Gastrocnemius medialis (tissue), 4 donors: Measurements from ENCODE around the gene KRTAP5-3. TPM values are rescaled to one million over a fixed set of nuclear protein-coding genes. Genes with fewer than 3 reads are reported as not detected.

ENCODE experiments used
- ATAC-seq, 2 donors: fragments of 150-250 bp; one replicate each; pipeline ENCODE4 v1.9.1; 2016
- DNase-seq, 2 donors: peaks; one replicate each; pipeline ENCODE4 v3.0.0-alpha.2; 2019
- H3K27ac ChIP-seq, 4 donors: fragments of 200-600 bp; sonication (generic); 1 replicate in 1 of 4; 2 replicates in 3 of 4; pipeline ENCODE4 v1.5.1; 2016 to 2018; ENCODE audit warnings: mild to moderate bottlenecking in 2 of 4, moderate library complexity in 1 of 4
- H3K27me3 ChIP-seq, 3 donors: fragments of 200-600 bp; sonication (generic) in 2 of 3; 1 replicate in 1 of 3; 2 replicates in 2 of 3; pipeline versions ENCODE4 v1.5.1 to v1.6.0; 2016 to 2019; ENCODE audit warnings: mild to moderate bottlenecking in 1 of 3, moderate library complexity in 1 of 3
- H3K36me3 ChIP-seq, 2 donors: fragments of 200-600 bp; sonication (generic) in 1 of 2; one replicate each; pipeline ENCODE4 v1.5.1; 2017 to 2018
- H3K4me1 ChIP-seq, 2 donors: fragments of 200-600 bp; sonication (generic) in 1 of 2; one replicate each; pipeline ENCODE4 v1.5.1; 2016 to 2017; ENCODE audit warnings: mild to moderate bottlenecking in 2 of 2
- H3K4me3 ChIP-seq, 4 donors: fragments of 200-600 bp; sonication (generic) in 3 of 4; 1 replicate in 1 of 4; 2 replicates in 3 of 4; pipeline ENCODE4 v1.5.1; 2016 to 2019; ENCODE audit warnings: mild to moderate bottlenecking in 2 of 4
- H3K9me3 ChIP-seq, 3 donors: fragments of 200-600 bp; sonication (generic) in 2 of 3; 1 replicate in 1 of 3; 2 replicates in 2 of 3; pipeline ENCODE4 v1.5.1; 2016 to 2019
- POLR2A ChIP-seq, 2 donors: fragments of 450-650 bp; IDR thresholded peaks; one replicate each; pipeline ENCODE4 v1.6.1; 2017; ENCODE audit warnings: antibody characterized with exemption in 2 of 2, mild to moderate bottlenecking in 2 of 2, moderate library complexity in 2 of 2
- in situ Hi-C, 4 donors: fragments of 200-750 bp; cut with MboI; loops; one replicate each; pipeline versions ENCODE4 v1.15.0 to v1.8.0; 2017; ENCODE audit warnings: low sequenced_read_pairs in 4 of 4
- intact Hi-C: fragments of 100-400 bp; cut with DNase I; formaldehyde crosslinking; loops from one replicate; pipeline ENCODE4 v1.15.1; 2023; ENCODE audit warnings: low total_unique reads
- total RNA-seq, 4 donors: library from RNA; depleted of rRNA; stranded (reverse); fragments of >200 nt; gene quantifications; one replicate each; pipeline versions ENCODE4 v1.1.0 to v1.2.3, GENCODE V29; 2016
- TF ChIP-seq, protein P1 (sequence below), 5 experiments: fragments of 450-650 bp in 3 of 5; fragments of 200-600 bp in 2 of 5; sonication (generic) in 2 of 5; IDR thresholded peaks in 4 of 5; conservative IDR thresholded peaks in 1 of 5; 1 replicate in 4 of 5; 2 replicates in 1 of 5; pipeline ENCODE4 v1.5.1; 2016 to 2019; ENCODE audit warnings: antibody characterized with exemption in 5 of 5, mild to moderate bottlenecking in 3 of 5, moderate library complexity in 3 of 5

The KRTAP5-3 gene
- total RNA-seq, 4 donors from 2014 or later, result not detected

DNA sequence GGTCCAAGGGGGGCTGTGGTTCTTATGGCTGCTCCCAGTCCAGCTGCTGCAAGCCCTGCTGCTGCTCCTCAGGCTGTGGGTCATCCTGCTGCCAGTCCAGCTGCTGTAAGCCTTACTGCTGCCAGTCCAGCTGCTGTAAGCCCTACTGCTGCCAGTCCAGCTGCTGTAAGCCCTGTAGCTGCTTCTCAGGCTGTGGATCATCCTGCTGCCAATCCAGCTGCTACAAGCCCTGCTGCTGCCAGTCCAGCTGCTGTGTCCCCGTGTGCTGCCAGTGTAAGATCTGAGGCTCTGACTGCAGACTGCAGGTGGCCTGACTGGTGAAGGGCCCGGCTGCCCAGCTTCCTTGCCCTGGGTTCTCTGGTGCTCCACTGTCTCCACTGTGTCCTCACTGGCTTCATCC, 22.0 kb upstream of the KRTAP5-3 start:
- Histone ChIP-seq H3K4me1 (no peaks in the 10 kb centered on the region), H3K36me3 (no peaks in the 10 kb centered on the region), H3K27ac (no peak overlapping the region), H3K9me3 (no peaks in the 10 kb centered on the region), H3K27me3 (peaks cover 0 to 11% (median 4%) of the 10 kb centered on the region in 3 donors), H3K4me3 (no peak overlapping the region)
- ATAC-seq (no peak), DNase-seq (no peak)
- intact Hi-C loops (no loop called here), in situ Hi-C loops (no loop called here)
- TF ChIP-seq POLR2A (IDR thresholded peaks at IDR 0.05), result no peak
- TF ChIP-seq, protein P1, sequence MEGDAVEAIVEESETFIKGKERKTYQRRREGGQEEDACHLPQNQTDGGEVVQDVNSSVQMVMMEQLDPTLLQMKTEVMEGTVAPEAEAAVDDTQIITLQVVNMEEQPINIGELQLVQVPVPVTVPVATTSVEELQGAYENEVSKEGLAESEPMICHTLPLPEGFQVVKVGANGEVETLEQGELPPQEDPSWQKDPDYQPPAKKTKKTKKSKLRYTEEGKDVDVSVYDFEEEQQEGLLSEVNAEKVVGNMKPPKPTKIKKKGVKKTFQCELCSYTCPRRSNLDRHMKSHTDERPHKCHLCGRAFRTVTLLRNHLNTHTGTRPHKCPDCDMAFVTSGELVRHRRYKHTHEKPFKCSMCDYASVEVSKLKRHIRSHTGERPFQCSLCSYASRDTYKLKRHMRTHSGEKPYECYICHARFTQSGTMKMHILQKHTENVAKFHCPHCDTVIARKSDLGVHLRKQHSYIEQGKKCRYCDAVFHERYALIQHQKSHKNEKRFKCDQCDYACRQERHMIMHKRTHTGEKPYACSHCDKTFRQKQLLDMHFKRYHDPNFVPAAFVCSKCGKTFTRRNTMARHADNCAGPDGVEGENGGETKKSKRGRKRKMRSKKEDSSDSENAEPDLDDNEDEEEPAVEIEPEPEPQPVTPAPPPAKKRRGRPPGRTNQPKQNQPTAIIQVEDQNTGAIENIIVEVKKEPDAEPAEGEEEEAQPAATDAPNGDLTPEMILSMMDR (IDR thresholded peaks at IDR 0.05 in 4 of 5, conservative IDR thresholded peaks at IDR 0.05 in 1 of 5), result no peak

DNA sequence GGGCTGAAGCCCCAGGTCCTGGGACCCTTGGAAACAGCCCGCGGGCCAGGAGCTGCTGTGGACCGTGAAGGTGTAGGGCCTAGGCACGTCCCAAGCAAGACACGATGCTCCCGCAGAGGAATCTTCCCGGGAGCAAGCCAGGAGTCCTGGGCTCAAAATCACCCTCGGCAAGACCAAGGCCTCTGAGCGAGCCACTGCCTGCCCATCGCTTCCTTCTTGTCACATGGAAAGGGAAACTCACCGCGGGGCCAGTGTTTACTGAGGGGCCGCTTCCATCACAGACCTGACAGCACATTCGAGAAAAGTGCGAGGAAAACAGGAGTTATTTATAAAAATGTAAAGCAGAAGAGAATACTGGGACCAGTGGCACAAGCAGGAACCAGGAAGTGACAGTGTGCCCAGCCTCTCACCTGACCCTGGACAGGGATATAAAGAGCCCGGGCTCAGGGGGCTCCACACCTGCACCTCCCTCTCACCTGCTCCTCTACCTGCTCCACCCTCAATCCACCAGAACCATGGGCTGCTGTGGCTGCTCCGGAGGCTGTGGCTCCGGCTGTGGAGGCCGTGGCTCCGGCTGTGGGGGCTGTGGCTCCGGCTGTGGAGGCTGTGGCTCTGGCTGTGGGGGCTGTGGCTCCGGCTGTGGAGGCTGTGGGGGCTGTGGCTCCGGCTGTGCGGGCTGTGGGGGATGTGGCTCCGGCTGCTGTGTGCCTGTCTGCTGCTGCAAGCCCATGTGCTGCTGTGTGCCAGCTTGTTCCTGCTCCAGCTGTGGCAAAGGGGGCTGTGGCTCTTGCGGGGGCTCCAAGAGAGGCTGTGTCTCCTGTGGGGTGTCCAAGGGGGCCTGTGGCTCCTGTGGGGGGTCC, 21.3 kb upstream of the KRTAP5-3 start, which contains the start of gene KRTAP5-5:
Gene KRTAP5-5, plus strand, starts transcription at position 450 of the 860 bp plus-strand sequence. Its CDS starts 66 bp downstream, at position 516.
- intact Hi-C loops, result loop anchor here (2.0 kb wide), 1 partner anchor 55 kb away; no protein-coding TSS in a partner anchor
- H3K4me3 ChIP-seq, result no peak within 1 kb of the TSS
- H3K36me3 ChIP-seq, result no peaks in the 10 kb centered on the region
- TF ChIP-seq, protein P1 (IDR thresholded peaks at IDR 0.05 in 4 of 5, conservative IDR thresholded peaks at IDR 0.05 in 1 of 5), result no peak
- TF ChIP-seq POLR2A (IDR thresholded peaks at IDR 0.05), result no peak
- no peak within 1 kb of the TSS for H3K27ac ChIP-seq
- H3K9me3 ChIP-seq, result no peaks in the 10 kb centered on the region
- ATAC-seq (no peak), DNase-seq (no peak)
- in situ Hi-C loops, result no loop called here
- peaks cover 0 to 11% (median 4%) of the 10 kb centered on the region in 3 donors for H3K27me3 ChIP-seq
- no peaks in the 10 kb centered on the region for H3K4me1 ChIP-seq

DNA sequence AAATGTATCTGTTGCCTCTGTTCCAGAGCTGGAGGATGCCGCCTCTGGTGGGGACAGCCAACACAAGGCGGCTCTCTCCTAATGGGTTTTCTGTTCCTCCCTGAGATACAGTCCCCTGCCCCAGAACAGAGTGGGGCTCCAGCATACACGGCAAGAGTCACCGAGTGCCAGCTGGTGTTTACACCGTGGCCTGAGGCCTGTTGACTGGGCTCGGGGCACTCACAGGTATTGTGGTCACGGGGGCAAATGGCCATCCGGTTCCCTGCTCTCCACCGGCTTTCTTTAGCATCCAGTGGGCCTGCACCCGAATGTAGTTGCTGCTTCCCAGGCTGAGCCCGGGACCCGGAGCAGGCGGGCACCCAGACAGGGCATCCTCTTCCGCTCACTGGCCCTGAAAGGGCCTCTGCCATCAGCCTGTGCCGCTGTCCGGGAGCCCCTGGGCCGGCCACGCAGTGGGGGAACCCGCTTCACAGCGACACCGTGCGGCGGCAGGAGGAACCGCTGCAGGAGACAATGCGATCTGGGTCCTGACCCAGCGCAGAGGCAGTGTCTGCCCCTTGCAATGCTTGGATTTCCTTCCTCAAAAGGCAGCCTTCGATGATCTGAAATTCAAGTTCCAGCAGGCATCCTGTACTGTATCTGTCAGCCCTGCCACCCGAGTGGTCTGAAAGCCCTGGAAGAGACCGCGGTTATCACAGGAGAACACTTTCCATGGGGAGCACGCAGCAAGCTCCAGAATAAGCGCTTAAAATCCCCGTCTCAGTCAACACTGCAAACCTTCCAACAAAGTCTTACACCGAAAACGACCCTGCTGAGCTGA, 20.5 kb upstream of the KRTAP5-3 start:
- ATAC-seq (peak; percentile 81 to 91), DNase-seq (peak in 1 of 2 donors; percentile 21)
- in situ Hi-C loops (no loop called here), intact Hi-C loops (loop anchor here (1.0 to 2.0 kb wide), 2 partner anchors 54 to 82 kb away; no protein-coding TSS in a partner anchor)
- Histone ChIP-seq H3K9me3 (no peaks in the 10 kb centered on the region), H3K4me1 (no peaks in the 10 kb centered on the region), H3K4me3 (no peak overlapping the region), H3K27me3 (peaks cover 0 to 11% (median 4%) of the 10 kb centered on the region in 3 donors), H3K36me3 (no peaks in the 10 kb centered on the region), H3K27ac (no peak overlapping the region)
- TF ChIP-seq, protein P1 (IDR thresholded peaks at IDR 0.05 in 4 of 5, conservative IDR thresholded peaks at IDR 0.05 in 1 of 5), result peak; percentile 58 to 92 (median 79)
- no peak for TF ChIP-seq POLR2A (IDR thresholded peaks at IDR 0.05)

DNA sequence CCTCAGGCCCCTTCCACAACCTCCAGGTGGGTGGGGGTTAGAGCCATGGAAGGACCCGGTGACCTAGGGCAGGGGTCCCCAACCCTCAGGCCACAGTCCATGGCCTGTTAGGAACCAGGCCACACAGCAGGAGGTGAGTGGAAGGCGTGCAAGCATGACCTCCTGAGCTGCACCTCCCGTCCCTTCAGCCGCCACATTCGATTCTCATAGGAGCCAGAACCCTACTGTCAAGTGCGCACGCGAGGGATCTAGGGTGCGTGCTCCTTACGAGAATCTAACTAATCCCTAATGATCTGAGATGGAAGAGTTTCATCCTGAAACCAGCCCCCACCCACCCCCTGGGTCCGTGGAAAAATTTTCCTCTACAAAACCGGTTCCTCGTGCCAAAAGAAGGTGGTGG, 17.3 kb upstream of the KRTAP5-3 start:
- Histone ChIP-seq H3K4me3 (no peak overlapping the region), H3K9me3 (no peaks in the 10 kb centered on the region), H3K4me1 (no peaks in the 10 kb centered on the region), H3K36me3 (no peaks in the 10 kb centered on the region), H3K27me3 (no peaks in the 10 kb centered on the region), H3K27ac (no peak overlapping the region)
- ATAC-seq (no peak), DNase-seq (no peak)
- in situ Hi-C loops (no loop called here), intact Hi-C loops (no loop called here)
- TF ChIP-seq, protein P1 (IDR thresholded peaks at IDR 0.05 in 4 of 5, conservative IDR thresholded peaks at IDR 0.05 in 1 of 5), result no peak
- no peak for TF ChIP-seq POLR2A (IDR thresholded peaks at IDR 0.05)
